Loucy (cell line): ENCODE data around the gene RUFY1.

Experiments used
- H2AFZ ChIP-seq: fragments of 200-600 bp; sonication (generic); 2 replicates; pipeline ENCODE4 v1.6.0; 2016; ENCODE audit warnings: antibody characterized with exemption, mild to moderate bottlenecking, low read length, moderate library complexity
- H3F3A ChIP-seq: fragments of 200-600 bp; 2 replicates; pipeline ENCODE4 v1.6.0; 2016; ENCODE audit warnings: antibody characterized with exemption, low read depth, mild to moderate bottlenecking
- H3K27me3 ChIP-seq: fragments of 200-600 bp; sonication (generic); 2 replicates; pipeline ENCODE4 v1.6.1; 2014; ENCODE audit warnings: low read length, mild to moderate bottlenecking; ENCODE audit not compliant: insufficient read depth, poor library complexity, severe bottlenecking
- H3K36me3 ChIP-seq: fragments of 200-600 bp; sonication (generic); 2 replicates; pipeline ENCODE4 v1.6.1; 2016; ENCODE audit warnings: low read length; ENCODE audit not compliant: insufficient read depth
- H3K4me1 ChIP-seq: fragments of 200-600 bp; sonication (generic); 2 replicates; pipeline ENCODE4 v1.5.1; 2014; ENCODE audit warnings: low read length, mild to moderate bottlenecking; ENCODE audit not compliant: insufficient read depth, poor library complexity, severe bottlenecking
- H3K4me2 ChIP-seq: fragments of 200-600 bp; sonication (generic); 2 replicates; pipeline ENCODE4 v1.6.0; 2014; ENCODE audit warnings: antibody characterized with exemption, low read length, low read depth, mild to moderate bottlenecking; ENCODE audit not compliant: poor library complexity, severe bottlenecking
- H3K4me3 ChIP-seq: fragments of 200-600 bp; sonication (generic); 2 replicates; pipeline ENCODE4 v1.5.1; 2014; ENCODE audit warnings: low read length, mild to moderate bottlenecking, mixed read lengths; ENCODE audit not compliant: poor library complexity, severe bottlenecking
- H3K79me2 ChIP-seq: fragments of 200-600 bp; sonication (generic); 2 replicates; pipeline ENCODE4 v1.6.1; 2014; ENCODE audit warnings: low read length; ENCODE audit not compliant: insufficient read depth
- H3K9ac ChIP-seq: fragments of 200-600 bp; sonication (generic); 2 replicates; pipeline ENCODE4 v1.6.0; 2014; ENCODE audit warnings: mild to moderate bottlenecking, low read depth, low read length, moderate library complexity; ENCODE audit not compliant: poor library complexity, severe bottlenecking
- H3K9me2 ChIP-seq: fragments of 200-600 bp; sonication (generic); replicated peaks from 2 replicates; pipeline ENCODE4 v1.6.1; 2016; ENCODE audit warnings: low read depth, low read length, mixed read lengths
- H3K9me3 ChIP-seq: fragments of 200-600 bp; sonication (generic); 2 replicates; pipeline ENCODE4 v1.6.1; 2014; ENCODE audit warnings: mild to moderate bottlenecking, antibody characterized with exemption, low read length, low read depth; ENCODE audit not compliant: insufficient read depth
- H4K20me1 ChIP-seq: fragments of 200-600 bp; sonication (generic); 2 replicates; pipeline ENCODE4 v1.6.0; 2014; ENCODE audit warnings: antibody characterized with exemption, low read length, mild to moderate bottlenecking; ENCODE audit not compliant: insufficient read depth, poor library complexity, severe bottlenecking
- CTCF ChIP-seq: fragments of 200-600 bp; sonication (generic); conservative IDR thresholded peaks from 2 replicates; pipeline ENCODE4 v1.5.1; 2014; ENCODE audit warnings: mild to moderate bottlenecking, antibody characterized with exemption, low read length
- EZH2phosphoT487 ChIP-seq: fragments of 200-600 bp; IDR thresholded peaks from 2 replicates; pipeline ENCODE4 v1.6.1; 2018; ENCODE audit warnings: antibody characterized with exemption, mild to moderate bottlenecking, moderate library complexity, borderline replicate concordance

The RUFY1 gene

GRCh38 chr5:179568721-179569120 lies 18.4 kb downstream of the RUFY1 start:
- Histone ChIP-seq H3K36me3 (no peaks in the 10 kb centered on the region), H3K9me2 (no peaks in the 10 kb centered on the region), H3K9ac (no peak overlapping the region), H3K4me1 (no peaks in the 10 kb centered on the region), H3K4me3 (no peak overlapping the region), H3K27me3 (no peaks in the 10 kb centered on the region), H3K9me3 (no peaks in the 10 kb centered on the region), H2AFZ (no peak overlapping the region), H4K20me1 (no peaks in the 10 kb centered on the region), H3K79me2 (no peaks in the 10 kb centered on the region), H3F3A (no peaks in the 10 kb centered on the region), H3K4me2 (no peak overlapping the region)
- TF ChIP-seq EZH2phosphoT487: no peak
- TF ChIP-seq CTCF: no peak

DNA sequence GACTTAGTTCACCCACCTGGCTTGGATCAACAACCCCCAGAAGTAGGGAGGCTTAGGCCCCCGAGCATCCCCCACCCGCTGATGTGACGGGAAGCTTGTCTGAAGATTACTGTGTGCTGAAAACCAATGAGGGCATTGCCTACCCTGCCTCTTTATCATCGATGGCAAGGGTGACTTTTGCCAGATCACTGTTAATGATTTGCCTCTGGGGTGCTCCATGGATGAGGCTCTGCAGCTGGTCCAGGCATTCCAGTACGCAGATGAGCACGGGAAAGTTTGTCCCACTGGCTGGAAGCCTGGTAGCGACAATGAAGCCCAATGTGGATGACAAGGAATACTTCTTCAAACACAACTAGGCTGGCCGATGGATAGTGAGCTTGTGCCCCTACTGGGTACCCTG lies 22.0 kb downstream of the RUFY1 start:
- Histone ChIP-seq H3F3A (no peaks in the 10 kb centered on the region), H3K4me3 (no peak overlapping the region), H3K4me2 (no peak overlapping the region), H3K4me1 (no peaks in the 10 kb centered on the region), H3K9me2 (no peaks in the 10 kb centered on the region), H3K9me3 (no peaks in the 10 kb centered on the region), H3K79me2 (no peaks in the 10 kb centered on the region), H2AFZ (no peak overlapping the region), H3K27me3 (no peaks in the 10 kb centered on the region), H3K9ac (no peak overlapping the region), H4K20me1 (no peaks in the 10 kb centered on the region), H3K36me3 (no peaks in the 10 kb centered on the region)
- no peak for TF ChIP-seq EZH2phosphoT487
- no peak for TF ChIP-seq CTCF

- Histone ChIP-seq H3K79me2 (no peaks in the 10 kb centered on the region), H2AFZ (no peak overlapping the region), H3K36me3 (no peaks in the 10 kb centered on the region), H3K4me2 (no peak overlapping the region), H3F3A (no peaks in the 10 kb centered on the region), H3K9ac (no peak overlapping the region), H3K9me2 (no peaks in the 10 kb centered on the region), H3K27me3 (no peaks in the 10 kb centered on the region), H4K20me1 (no peaks in the 10 kb centered on the region), H3K4me1 (no peaks in the 10 kb centered on the region), H3K9me3 (no peaks in the 10 kb centered on the region), H3K4me3 (no peak overlapping the region)
- TF ChIP-seq CTCF (no peak), EZH2phosphoT487 (no peak)
These were observed 27.1 kb downstream of the RUFY1 start for GRCh38 chr5:179577286-179577960.
